Bronchial epithelial cell (primary cell): ENCODE results near the gene TWF1. TPM values are rescaled to one million over a fixed set of nuclear protein-coding genes. Genes with fewer than 3 reads are reported as not detected.
"Not testable (repeated sequence)": the region's sequence is repeated elsewhere in the genome, so short reads cannot be mapped to it uniquely, and the experiment has no call there.

Experiments
- DNase-seq: peaks from one replicate; pipeline ENCODE4 v3.0.0-alpha.2; 2010; ENCODE audit warnings: low read depth
- FAIRE-seq: peaks from 2 replicates; lab custom pipeline; 2011; peaks lifted over from hg19 to GRCh38; lab: Jason Lieb, UNC
- H3K27me3 ChIP-seq: 2 replicates; pipeline ENCODE4 v1.5.1; 2011; ENCODE audit warnings: low read length; ENCODE audit not compliant: control insufficient read depth, insufficient read depth
- H3K36me3 ChIP-seq: 2 replicates; pipeline ENCODE4 v1.5.1; 2011; ENCODE audit warnings: low read length; ENCODE audit not compliant: control insufficient read depth, insufficient read depth
- H3K4me3 ChIP-seq: 2 replicates; pipeline ENCODE4 v1.5.1; 2011; ENCODE audit warnings: mild to moderate bottlenecking, low read depth, low read length, control low read depth
- CTCF ChIP-seq: IDR thresholded peaks from 2 replicates; pipeline ENCODE4 v1.5.1; 2011; ENCODE audit warnings: mild to moderate bottlenecking, moderate library complexity, low read length, control low read depth, inconsistent platforms; ENCODE audit not compliant: insufficient read depth, severe bottlenecking
- total RNA-seq: library from RNA; depleted of rRNA; stranded (reverse); fragments of >200 nt; gene quantifications from 2 replicates; pipeline ENCODE4 v1.2.1, GENCODE V29; 2014

TWF1 gene
- 114 and 146 TPM in 2 replicates for total RNA-seq

- no peaks in the 10 kb centered on the region for H3K36me3 ChIP-seq
- FAIRE-seq (no peak), DNase-seq (peak; percentile 43)
- H3K27me3 ChIP-seq = no peaks in the 10 kb centered on the region
- TF ChIP-seq CTCF = peak; percentile 34
- H3K4me3 ChIP-seq = peak within 1 kb of the TSS; percentile 98
These were observed at the start of gene TWF1 for GRCh38 chr12:43805860-43806736. Gene TWF1, minus strand, starts transcription at chr12:43806317. Its CDS starts 72 bp downstream, at chr12:43806245.

- H3K27me3 ChIP-seq = no peaks in the 10 kb centered on the region
- DNase-seq (peak; percentile 33), FAIRE-seq (no peak)
- no peak for TF ChIP-seq CTCF
- no peak overlapping the region for H3K4me3 ChIP-seq
- no peaks in the 10 kb centered on the region for H3K36me3 ChIP-seq
These were observed 46.6 kb upstream of the TWF1 start for GRCh38 chr12:43852744-43853143.

DNA sequence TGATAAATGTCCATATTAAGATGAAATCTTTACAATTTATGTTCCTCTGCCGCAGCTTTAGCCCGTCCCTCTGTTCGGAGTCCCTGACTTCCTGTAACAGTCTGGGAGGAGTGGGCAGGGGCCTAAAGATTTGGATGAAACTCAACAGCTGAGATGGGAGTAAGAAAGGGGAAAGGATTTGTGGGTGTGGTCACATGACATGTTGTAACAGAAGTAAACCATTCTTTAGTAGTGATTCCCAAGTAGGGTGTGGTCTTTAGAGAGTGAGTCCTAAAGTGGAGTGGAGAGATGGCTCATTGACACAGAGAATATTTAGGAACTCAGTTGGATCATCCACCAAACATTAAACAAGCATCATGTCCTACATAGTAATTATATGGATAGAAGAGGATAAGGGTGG is 42.7 kb upstream of the TWF1 start:
- no peak for TF ChIP-seq CTCF
- H3K36me3 ChIP-seq = no peaks in the 10 kb centered on the region
- H3K27me3 ChIP-seq = no peaks in the 10 kb centered on the region
- FAIRE-seq (no peak), DNase-seq (peak; percentile 73)
- no peak overlapping the region for H3K4me3 ChIP-seq

DNA sequence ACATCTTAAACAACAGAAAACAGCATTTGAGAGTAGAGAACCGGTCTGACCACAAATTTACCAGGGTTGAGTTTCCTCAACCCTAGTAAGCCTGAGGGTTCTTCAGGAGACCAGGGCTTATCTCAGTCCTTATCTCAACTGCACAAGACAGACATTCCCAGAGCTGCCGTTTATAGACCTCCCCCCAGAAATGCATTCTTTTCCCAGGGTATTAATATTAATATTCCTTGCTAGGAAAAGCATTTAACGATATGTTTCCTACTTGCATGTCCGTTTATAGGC is 42.0 kb upstream of the TWF1 start:
- Histone ChIP-seq H3K36me3 (no peaks in the 10 kb centered on the region), H3K4me3 (no peak overlapping the region), H3K27me3 (no peaks in the 10 kb centered on the region)
- no peak for TF ChIP-seq CTCF
- peak; percentile 37 for DNase-seq
- no peak for FAIRE-seq

- DNase-seq = peak; percentile 88
- not testable (repeated sequence) for FAIRE-seq, H3K27me3 ChIP-seq, H3K4me3 ChIP-seq, H3K36me3 ChIP-seq
These were observed 41.5 kb upstream of the TWF1 start for GRCh38 chr12:43847425-43848225.

DNA sequence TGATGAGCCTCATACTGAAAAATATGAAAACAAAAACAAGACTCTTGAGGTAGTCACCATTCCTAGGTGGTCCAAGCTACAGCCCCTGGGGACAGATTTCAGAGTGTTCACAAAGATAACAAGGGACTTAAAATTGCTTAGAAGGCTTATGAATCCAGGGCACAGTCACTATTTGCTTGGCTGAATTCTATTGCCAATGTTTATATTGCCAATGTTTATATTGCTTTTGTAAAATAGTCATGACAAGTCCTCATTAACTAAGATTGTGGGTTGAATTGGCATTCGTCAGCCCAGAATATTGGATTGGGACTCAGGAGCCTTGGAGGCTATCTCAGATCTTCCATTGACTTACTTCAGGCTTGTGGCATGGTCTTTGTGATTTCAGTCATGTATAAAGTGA is 36.1 kb upstream of the TWF1 start:
- DNase-seq = no peak
- no peaks in the 10 kb centered on the region for H3K27me3 ChIP-seq
- FAIRE-seq = no peak
- H3K36me3 ChIP-seq = no peaks in the 10 kb centered on the region
- no peak for TF ChIP-seq CTCF
- no peak overlapping the region for H3K4me3 ChIP-seq
